ENCODE results near the gene EGF.

DNA sequence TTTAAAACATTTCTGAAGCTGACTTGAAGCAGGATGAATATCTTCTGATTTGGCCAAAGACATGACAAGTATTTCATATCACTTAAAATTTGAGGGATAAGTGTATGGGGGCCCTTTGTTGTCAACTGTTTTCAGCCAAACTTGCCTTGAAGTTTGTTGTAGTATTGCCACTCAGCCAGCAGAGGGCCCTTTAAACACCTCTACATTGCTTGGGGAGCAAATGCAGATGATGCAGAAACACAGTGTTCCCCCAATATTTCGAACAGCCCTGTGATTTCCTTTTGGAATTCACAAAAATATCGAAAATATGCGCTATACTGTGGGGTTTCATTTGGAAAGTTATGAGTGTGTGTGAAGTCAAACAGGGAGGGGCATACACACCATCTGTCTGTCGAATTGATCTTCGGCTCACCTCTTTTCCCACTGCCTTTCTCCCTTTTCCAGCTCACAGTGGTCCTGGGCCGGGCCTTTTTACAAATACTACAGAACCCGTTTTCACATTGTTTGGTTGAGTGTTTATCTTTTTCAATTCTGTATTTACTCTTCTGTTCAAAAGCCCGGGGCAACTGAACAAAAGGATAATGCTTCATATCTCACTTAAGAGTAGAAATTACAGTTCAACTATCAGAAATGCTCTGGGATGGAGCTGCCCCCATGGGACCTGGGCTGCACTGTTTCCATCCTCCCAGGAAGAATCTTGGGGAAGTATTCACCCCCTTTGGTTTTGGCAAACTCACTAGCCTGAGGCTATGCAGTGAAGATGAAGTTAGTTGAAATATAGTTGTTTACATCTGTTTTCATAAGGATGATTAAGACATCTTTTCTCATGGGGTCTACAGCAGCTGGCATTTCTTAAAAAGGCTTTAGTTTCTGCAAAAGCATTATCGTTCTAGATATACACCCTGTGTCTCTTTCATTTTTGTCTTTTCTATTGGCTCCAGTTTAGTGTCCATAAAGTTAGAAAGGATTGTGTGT, 137.6 kb downstream of the EGF start:
- TF ChIP-seq, protein P1, sequence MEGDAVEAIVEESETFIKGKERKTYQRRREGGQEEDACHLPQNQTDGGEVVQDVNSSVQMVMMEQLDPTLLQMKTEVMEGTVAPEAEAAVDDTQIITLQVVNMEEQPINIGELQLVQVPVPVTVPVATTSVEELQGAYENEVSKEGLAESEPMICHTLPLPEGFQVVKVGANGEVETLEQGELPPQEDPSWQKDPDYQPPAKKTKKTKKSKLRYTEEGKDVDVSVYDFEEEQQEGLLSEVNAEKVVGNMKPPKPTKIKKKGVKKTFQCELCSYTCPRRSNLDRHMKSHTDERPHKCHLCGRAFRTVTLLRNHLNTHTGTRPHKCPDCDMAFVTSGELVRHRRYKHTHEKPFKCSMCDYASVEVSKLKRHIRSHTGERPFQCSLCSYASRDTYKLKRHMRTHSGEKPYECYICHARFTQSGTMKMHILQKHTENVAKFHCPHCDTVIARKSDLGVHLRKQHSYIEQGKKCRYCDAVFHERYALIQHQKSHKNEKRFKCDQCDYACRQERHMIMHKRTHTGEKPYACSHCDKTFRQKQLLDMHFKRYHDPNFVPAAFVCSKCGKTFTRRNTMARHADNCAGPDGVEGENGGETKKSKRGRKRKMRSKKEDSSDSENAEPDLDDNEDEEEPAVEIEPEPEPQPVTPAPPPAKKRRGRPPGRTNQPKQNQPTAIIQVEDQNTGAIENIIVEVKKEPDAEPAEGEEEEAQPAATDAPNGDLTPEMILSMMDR (conservative IDR thresholded peaks at IDR 0.05; ENCODE audit: low read depth, low read length), result peak; percentile 91
- TF ChIP-seq EZH2 (IDR thresholded peaks at IDR 0.05; ENCODE audit: borderline replicate concordance, low read depth, low read length, poor library complexity, severe bottlenecking), result no peak

Measured in A673 (cell line).